ENCODE data around the gene ST3GAL4.

ST3GAL4 gene

GRCh38 chr11:126457817-126458216, 102.3 kb downstream of the ST3GAL4 start:
- no peak for TF ChIP-seq CTCF (IDR thresholded peaks at IDR 0.05; ENCODE audit: control insufficient read depth, insufficient read depth, low read depth, low read length, missing control alignments)
- H3K4me3 ChIP-seq (ENCODE audit: control insufficient read depth, low read depth, low read length), result no peak overlapping the region

DNA sequence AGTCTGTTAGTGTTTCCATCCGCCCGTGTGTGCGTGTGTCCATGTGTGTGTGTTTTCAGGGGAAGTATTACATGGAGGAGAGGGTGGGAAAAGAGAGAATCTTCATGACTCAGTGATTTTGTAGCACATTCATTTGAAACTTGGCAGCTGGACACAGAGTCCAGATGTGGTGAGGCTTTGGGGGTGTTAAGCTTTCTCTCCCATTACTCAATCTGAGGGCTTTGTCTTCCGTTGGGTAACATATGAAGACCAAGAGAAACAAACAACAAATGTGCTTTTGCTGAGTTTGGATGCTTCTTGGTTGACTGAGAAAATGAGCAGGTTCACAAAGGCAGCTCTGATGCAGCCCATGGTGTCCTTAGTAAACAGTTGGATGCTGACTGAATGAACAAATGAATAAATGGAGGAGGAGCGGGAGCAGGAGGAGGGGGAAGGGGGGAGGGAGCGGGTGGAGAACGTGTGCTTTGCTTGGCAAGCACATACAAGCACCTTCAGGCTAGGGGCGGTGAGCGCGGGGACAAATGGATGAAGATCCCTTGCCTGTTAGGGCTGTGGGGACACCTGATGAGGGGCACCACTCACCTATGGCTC, 104.3 kb downstream of the ST3GAL4 start:
- H3K4me3 ChIP-seq (ENCODE audit: control insufficient read depth, low read depth, low read length), result no peak overlapping the region
- TF ChIP-seq CTCF (IDR thresholded peaks at IDR 0.05; ENCODE audit: control insufficient read depth, insufficient read depth, low read depth, low read length, missing control alignments), result no peak
- peak; percentile 62 for DNase-seq (ENCODE audit: low read depth)

More at GRCh38 chr11:126457817-126458216, 102.3 kb downstream of the ST3GAL4 start:
- DNase-seq (ENCODE audit: low read depth), result no peak

- no peak overlapping the region for H3K4me3 ChIP-seq (ENCODE audit: control insufficient read depth, low read depth, low read length)
- no peak for DNase-seq (ENCODE audit: low read depth)
- no peak for TF ChIP-seq CTCF (IDR thresholded peaks at IDR 0.05; ENCODE audit: control insufficient read depth, insufficient read depth, low read depth, low read length, missing control alignments)
Observed at GRCh38 chr11:126460417-126461095, 105.1 kb downstream of the ST3GAL4 start.

DNA sequence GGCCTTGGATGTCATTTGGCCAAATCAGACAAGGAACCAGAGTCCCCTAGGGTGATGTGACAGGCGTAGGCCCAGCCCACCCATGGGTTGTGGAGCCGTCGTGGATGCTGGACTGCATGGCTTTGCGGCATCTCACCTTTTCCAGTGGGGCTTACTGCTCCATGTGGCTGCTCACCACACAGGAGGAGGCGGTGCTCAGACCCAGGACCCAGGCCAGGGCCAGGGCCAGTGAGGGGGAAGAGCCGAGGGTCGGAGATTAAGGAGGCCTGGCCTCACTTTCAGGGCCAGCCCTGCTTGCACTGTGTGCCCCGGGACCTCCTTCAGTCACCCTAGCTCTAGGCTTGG, 105.6 kb downstream of the ST3GAL4 start:
- H3K4me3 ChIP-seq (ENCODE audit: control insufficient read depth, low read depth, low read length), result no peak overlapping the region
- no peak for DNase-seq (ENCODE audit: low read depth)
- TF ChIP-seq CTCF (IDR thresholded peaks at IDR 0.05; ENCODE audit: control insufficient read depth, insufficient read depth, low read depth, low read length, missing control alignments), result no peak

- H3K4me3 ChIP-seq (ENCODE audit: control insufficient read depth, low read depth, low read length), result no peak overlapping the region
- no peak for TF ChIP-seq CTCF (IDR thresholded peaks at IDR 0.05; ENCODE audit: control insufficient read depth, insufficient read depth, low read depth, low read length, missing control alignments)
- no peak for DNase-seq (ENCODE audit: low read depth)
Observed at GRCh38 chr11:126461996-126462395, 106.5 kb downstream of the ST3GAL4 start.

DNA sequence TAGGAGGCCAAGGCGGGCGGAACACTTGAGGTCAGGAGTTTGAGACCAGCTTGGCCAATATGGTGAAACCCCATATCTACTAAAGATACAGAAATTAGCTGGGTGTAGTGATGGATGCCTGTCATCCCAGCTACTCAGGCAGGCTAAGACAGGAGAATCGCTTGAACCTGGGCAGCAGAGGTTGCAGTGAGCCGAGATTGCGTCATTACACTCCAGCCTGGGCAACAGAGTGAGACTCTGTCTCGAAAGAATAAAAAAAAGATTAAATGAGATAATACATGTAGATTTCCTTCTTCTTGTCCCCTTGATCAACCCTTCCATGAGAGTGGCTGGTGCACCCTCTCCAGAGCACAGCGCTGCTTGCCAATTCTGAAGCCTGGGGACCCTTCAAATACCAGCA, 106.9 kb downstream of the ST3GAL4 start:
- no peak for DNase-seq (ENCODE audit: low read depth)
- no peak overlapping the region for H3K4me3 ChIP-seq (ENCODE audit: control insufficient read depth, low read depth, low read length)
- no peak for TF ChIP-seq CTCF (IDR thresholded peaks at IDR 0.05; ENCODE audit: control insufficient read depth, insufficient read depth, low read depth, low read length, missing control alignments)
